ENCODE results near the gene MAP3K10.

The MAP3K10 gene

DNA sequence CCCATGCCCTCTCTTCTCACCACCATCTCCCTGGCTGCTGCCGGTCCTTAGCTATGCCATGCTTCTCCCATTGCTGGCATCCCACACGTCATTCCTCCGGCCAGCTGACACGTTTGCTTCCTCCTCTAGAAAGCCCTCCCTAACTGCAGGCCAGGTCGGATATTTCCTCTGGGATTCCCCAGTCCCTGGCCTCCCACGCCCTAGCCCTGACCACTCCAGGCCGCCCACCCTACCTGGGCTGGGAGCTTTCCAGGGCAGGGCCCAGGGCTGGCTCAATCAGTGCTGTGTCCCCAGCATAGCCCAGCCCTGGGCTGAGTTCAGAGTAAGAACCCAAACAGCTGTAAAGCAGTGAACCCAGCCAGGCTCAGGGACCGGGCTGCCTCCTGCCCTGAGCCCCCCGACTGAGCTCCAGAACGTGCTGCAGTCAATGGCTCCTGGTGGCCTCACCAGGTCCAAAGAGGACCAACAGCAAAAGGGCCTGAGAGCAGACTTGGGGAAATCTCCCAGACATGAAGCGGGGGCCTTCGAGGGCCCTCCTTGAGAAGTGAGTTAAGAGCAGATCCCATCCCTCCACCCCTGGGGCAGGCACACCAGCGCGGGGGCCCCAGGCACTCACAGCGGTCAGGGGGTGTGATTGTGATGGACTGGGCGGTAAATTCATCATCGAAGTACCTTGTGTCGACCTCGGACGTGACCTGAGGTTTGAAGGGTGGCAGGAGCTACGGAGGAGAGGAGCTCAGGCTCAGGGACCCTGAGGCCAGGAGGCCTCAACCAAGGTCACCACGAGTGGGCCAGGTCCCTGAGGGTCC lies 43.4 kb downstream of the MAP3K10 start:
- DNase-seq: no peak

GRCh38 chr19:40235238-40236025 lies 44.2 kb downstream of the MAP3K10 start:
- DNase-seq: no peak

- DNase-seq: no peak
Measured at GRCh38 chr19:40236026-40236355, 44.8 kb downstream of the MAP3K10 start.

- DNase-seq: no peak
Measured at GRCh38 chr19:40236366-40236765, 45.1 kb downstream of the MAP3K10 start.

- DNase-seq: no peak
Measured at GRCh38 chr19:40237791-40238190, 46.6 kb downstream of the MAP3K10 start.

DNA sequence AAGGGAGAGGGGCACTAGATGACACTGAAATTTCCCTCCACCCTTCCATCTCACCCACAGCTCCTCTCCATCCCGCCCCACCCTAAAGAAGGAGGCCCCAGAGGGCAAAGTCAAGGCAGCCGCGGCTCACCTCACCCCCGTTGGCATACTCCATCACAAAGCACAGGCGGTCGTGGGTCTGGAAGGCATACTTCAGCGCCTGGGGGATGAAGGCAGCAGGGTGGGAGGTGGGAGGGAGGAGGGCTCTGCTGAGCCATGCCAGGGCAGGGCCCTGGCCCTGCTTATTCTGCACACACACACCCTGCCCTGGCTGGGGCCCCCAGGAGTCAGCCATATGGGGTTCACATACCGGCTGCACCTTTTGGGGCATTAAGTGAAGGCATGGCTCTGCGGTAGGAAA lies 47.5 kb downstream of the MAP3K10 start:
- no peak for DNase-seq

DNA sequence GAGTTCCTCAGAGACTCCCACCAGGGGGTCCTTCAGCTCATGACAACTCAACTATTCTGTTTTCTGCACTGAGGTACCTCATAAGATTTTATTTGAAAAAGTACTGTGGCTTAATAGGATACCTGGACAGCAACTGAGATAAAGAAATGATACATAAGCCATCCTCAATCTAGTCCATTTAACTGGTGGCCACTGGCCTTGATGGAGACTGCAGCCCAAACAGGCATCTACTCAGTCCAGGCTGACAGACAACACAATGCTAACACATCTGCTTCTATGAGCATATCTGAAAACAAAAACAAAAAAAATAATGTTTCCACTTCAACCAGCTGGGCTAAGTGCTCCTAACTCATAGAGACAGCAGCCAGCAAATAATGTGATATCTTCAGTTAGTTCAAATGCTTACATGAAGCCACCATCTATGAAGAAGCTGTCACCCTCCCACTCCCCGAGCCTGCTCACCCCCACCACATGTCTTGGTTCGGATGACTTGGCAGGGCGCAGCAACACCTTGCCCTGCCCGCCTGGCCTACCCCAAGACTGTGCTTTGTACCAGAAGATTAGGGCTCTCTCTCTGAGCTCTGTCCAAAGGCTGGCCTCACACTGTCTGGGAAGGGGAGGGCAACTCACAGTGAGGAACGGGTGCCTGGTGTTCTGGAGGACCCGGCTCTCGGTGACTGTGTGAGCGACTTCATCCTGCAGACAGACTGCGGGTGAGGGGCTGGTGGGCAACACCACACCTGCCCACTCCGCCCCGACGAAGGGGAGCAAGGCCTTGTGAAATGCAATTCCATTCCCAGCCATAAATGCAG lies 48.4 kb downstream of the MAP3K10 start:
- no peak for DNase-seq

- no peak for DNase-seq
Measured at GRCh38 chr19:40240332-40240731, 49.1 kb downstream of the MAP3K10 start.

GRCh38 chr19:40241125-40241808 lies 50.0 kb downstream of the MAP3K10 start:
- no peak for DNase-seq

DNA sequence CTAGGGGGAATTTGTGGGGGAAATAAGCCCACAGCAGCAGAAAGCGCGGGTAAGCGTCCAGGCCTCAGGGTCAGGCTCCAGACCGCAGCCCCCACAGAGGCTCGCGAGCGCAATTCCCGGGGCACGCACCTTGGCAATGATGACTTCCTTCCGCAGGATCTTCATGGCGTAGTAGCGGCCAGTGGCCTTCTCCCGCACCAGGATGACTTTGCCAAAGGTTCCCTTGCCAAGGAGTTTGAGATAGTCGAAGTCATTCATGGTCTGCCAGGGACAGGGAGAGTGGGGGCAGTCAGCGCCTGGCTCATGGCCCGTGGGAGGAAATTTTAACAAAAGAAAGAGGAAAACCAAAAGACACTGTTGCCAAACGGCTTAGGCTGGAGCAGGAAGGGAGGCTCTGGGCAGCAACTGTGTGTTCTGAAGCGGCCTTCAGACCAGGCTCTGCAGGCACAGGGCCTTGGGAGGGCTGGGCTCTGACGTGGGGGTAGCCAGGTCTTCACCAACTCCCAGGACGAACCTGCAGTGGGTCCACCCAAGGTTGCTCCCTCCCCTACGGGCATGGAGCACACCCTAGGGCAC lies 50.7 kb downstream of the MAP3K10 start:
- DNase-seq: no peak

DNA sequence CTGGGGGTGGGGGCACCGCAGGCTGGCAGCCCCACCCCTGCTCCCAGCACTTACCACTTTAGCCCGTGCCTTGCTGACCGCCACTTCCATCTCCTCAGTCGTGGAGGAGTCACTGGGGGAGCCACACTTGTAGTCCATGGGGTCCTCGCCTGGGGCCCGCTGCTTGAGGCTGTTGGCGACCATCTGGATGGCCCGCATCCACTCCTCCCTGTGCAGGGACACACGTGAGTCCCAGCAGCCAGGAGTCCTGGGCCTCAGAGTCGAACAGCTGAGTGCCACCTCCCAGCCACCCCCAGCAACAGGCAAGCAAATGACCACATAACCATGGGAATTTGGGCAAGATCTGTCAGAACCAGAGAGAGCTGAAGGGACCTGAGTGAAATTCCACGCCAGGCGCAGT lies 51.3 kb downstream of the MAP3K10 start:
- DNase-seq: no peak

DNA sequence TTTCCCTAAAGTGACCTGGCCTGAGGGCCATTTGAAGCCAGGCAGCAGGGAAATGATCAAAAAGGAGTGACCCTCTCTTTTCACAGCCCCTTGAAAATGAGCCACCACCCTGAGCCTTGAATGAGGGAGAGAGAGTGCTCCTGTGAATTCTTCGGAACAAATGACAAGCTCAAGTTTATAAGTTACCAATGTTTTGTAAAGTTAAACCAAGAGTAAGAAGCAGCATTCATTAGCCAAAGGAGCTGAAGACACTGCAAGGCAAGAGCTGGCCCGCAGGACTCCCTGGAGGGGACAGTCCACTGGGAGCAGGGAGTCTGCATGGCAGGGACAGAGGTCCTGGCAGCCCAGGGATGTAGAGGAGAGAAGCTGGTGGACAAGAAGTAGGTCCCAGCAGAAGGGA lies 52.0 kb downstream of the MAP3K10 start:
- DNase-seq: no peak

DNA sequence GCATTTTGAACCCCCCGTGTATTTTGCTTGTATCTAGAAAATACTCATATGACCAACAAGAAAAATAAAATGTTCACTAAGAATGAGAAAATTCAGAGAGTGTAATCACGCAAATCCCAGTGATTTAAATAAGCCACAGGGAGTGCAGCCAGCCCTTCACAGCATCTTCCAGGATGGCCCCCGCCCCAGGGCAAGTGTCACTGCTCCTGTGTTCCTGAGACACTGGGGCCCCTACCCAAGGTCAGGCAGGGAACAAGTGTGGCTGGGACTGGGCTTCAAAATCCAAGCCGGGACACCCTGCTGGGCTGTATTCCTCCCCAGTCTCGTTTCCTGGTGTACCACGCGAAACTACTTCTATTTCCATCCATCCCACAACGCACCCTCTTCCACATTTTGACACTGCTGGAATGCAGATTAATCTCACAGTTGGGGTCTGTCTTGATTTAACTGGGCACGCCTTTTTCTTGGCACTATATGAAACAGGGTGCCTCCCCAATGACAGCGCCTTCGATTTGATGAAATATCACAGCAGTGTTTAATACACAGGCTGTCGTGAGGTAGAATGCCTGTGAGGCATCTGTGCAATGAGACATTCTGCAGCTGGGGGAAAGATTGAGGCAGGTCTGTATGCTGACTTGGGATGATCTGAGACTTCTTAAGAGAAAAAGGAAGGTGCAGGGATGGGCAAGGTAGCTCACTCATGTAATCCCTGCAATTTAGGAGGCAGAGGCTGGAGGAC lies 53.5 kb downstream of the MAP3K10 start:
- DNase-seq: no peak

DNA sequence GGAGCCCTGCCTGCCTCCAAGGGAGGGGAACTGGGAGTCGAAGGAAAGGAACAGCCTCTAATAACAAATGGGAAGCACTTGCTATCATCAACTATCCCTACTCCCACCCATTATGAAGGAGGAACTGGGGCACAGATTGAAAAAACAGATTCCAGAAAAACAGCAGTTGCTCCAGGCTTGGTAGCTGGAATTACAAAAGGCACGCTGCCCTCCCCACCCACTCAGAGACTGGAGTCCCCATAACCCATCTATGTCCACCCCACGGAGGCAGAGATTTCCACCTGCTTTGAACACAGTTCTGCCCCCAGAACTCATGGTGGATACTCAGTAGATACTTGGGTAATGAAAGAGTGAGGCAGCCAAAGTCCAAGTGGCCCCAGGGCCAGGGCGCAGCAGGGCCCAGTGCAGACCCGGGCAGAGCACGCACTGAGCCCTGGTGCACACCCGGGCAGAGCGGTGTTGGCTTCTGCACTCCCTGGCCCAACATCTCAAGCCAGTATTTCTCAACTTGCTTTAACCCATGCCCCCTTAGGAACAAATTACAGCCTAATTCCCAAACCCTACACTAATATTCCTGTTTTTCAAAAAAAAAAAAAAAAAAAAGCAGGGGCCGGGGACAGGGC lies 54.4 kb downstream of the MAP3K10 start:
- DNase-seq: no peak

GRCh38 chr19:40246292-40247073 lies 55.3 kb downstream of the MAP3K10 start:
- no peak for DNase-seq

GRCh38 chr19:40247178-40247577 lies 56.0 kb downstream of the MAP3K10 start:
- no peak for DNase-seq

GRCh38 chr19:40247735-40248262 lies 56.6 kb downstream of the MAP3K10 start:
- no peak for DNase-seq

GRCh38 chr19:40249201-40249600 lies 58.0 kb downstream of the MAP3K10 start:
- DNase-seq: no peak

- no peak for DNase-seq
Measured at GRCh38 chr19:40249781-40250180, 58.6 kb downstream of the MAP3K10 start.

- DNase-seq: no peak
Measured at GRCh38 chr19:40251244-40251643, 60.0 kb downstream of the MAP3K10 start.

All from NCI-H446 (cell line).